GM10266 (cell line): ENCODE measurements around the gene MXD1.

Source experiments
- DNase-seq: peaks from one replicate; pipeline ENCODE4 v3.0.0; 2012; ENCODE audit errors: extremely low spot score
- CTCF ChIP-seq: IDR thresholded peaks from 2 replicates; pipeline ENCODE4 v1.5.1; 2012; ENCODE audit warnings: mild to moderate bottlenecking, low read depth; ENCODE audit not compliant: control insufficient read depth, insufficient read depth; ENCODE audit errors: missing control alignments

The MXD1 gene

DNA sequence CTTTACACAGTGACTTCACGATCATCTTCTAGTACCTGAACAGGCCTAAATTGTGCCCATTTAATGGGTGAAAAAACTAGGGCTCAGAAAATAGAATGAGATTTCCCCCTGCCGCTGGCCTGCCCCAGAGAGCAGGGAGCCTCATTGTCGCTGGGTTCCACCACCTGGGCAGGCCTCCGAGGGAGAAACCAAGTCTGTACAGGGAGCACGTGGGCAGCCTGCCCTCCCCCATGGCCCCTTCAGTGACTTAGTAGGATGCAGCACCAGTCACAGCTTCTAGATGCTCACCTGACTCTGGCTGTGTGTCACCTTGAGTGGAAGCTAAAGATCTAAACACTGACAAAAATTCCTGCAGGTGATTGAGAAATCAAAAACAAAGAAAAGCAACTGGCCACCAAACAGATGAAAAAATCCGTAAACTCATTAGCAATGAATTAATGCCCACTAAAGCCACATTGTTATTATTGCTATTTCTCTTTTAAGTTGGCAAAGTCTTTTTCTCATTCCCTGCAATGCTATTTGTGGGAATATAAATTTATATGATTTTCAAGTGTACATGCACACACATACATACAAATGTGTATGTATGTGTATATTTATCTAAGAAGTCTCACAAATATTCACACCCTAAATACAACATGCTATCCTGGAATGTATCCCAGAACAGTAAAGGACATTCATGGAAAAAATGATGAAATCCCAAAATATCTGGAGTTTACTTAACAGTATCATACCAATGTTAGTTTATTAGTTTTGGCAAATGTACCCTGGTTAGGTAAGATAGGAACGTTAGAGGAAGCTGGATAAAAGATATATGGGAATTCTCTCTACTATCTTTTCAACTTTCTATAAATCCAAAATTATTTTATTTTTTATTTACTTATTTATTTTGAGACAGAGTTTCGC lies 65.2 kb downstream of the MXD1 start:
- TF ChIP-seq CTCF = no peak
- no peak for DNase-seq

- DNase-seq = no peak
- TF ChIP-seq CTCF = no peak
Measured at GRCh38 chr2:69983392-69983966, 68.6 kb downstream of the MXD1 start.

- TF ChIP-seq CTCF = no peak
- DNase-seq = no peak
Measured at GRCh38 chr2:69985216-69985615, 70.3 kb downstream of the MXD1 start.

- DNase-seq = no peak
- TF ChIP-seq CTCF = no peak
Measured at GRCh38 chr2:69985688-69986087, 70.8 kb downstream of the MXD1 start.

- DNase-seq = no peak
- no peak for TF ChIP-seq CTCF
Measured at GRCh38 chr2:69986691-69987090, 71.8 kb downstream of the MXD1 start.

- no peak for DNase-seq
- TF ChIP-seq CTCF = no peak
Measured at GRCh38 chr2:69988086-69988635, 73.3 kb downstream of the MXD1 start.

DNA sequence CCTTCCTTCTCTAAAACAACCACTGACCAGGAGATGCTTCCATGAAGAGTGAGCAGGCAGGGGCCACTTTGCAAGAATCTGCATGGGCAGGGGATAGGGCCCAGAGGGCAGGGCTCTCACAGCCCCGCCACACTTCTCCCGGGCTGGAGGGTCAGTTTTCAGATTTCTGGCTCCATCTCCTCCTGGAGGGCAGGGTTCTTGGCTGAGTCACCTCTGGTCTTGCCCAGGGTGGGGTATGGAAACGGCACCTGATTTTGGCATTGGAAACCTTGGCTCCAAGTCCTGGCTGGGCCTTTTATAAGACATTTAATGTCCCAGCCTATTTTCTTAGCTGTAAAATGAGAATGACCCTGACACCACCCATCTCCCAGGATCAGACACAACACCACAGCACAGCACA lies 74.1 kb downstream of the MXD1 start:
- no peak for DNase-seq
- TF ChIP-seq CTCF = no peak
